SH-SY5Y (cell line): ENCODE measurements around the gene TMEM145.

Source experiments
- GATA2 ChIP-seq: IDR thresholded peaks from 2 replicates; pipeline ENCODE4 v1.6.1; 2011; ENCODE audit warnings: mild to moderate bottlenecking, low read depth, low read length
- GATA3 ChIP-seq: IDR thresholded peaks from 2 replicates; pipeline ENCODE4 v1.6.1; 2011; ENCODE audit warnings: low read depth, mild to moderate bottlenecking, low read length, moderate library complexity

- TF ChIP-seq GATA2 (no peak), GATA3 (no peak)
Observed at GRCh38 chr19:42335374-42335936, 22.3 kb downstream of the TMEM145 start.
